PC-3 (cell line): ENCODE results near the gene SERPINB11. TPM values are rescaled to one million over a fixed set of nuclear protein-coding genes. Genes with fewer than 3 reads are reported as not detected.

ENCODE experiments used
- ATAC-seq: fragments of 200-7000 bp; cut with Tn5 transposase; 2 replicates; pipeline ENCODE4 v1.9.1; 2020; ENCODE audit warnings: mild to moderate bottlenecking, moderate library complexity
- BruUV-seq: library from RNA; stranded (reverse); fragments of 400-500 nt; replicated peaks from 2 replicates; lab custom pipeline; 2021; lab: Mats Ljungman, UMichigan
- CTCF ChIA-PET: fragments of 300-600 bp; sonication (Branson Sonifier 250); formaldehyde crosslinking; loops from one replicate; lab custom pipeline; 2022; ENCODE audit warnings: antibody characterized with exemption; lab: Charles Lee
- POLR2A ChIA-PET: fragments of 300-600 bp; sonication (Branson Sonifier 250); formaldehyde crosslinking; loops from one replicate; lab custom pipeline; 2022; ENCODE audit warnings: antibody characterized with exemption; ENCODE audit not compliant: unreplicated experiment; lab: Charles Lee
- DNase-seq: peaks from one replicate; pipeline ENCODE4 v3.0.0-alpha.2; 2015
- H2AFZ ChIP-seq: fragments of 300-600 bp; sonication (generic); 2 replicates; pipeline ENCODE4 v1.6.0; 2016; ENCODE audit warnings: antibody characterized with exemption, low read length
- H3F3A ChIP-seq: fragments of 300-600 bp; sonication (generic); one replicate; pipeline ENCODE4 v1.6.0; 2017; ENCODE audit warnings: antibody characterized with exemption, low read length, control low read depth, mild to moderate bottlenecking; ENCODE audit not compliant: unreplicated experiment
- H3K27ac ChIP-seq: fragments of 300-600 bp; sonication (generic); 2 replicates; pipeline ENCODE4 v1.5.1; 2016; ENCODE audit warnings: mild to moderate bottlenecking, low read length
- H3K27me3 ChIP-seq: fragments of 300-600 bp; sonication (generic); 2 replicates; pipeline ENCODE4 v1.6.1; 2016; ENCODE audit warnings: low read length, mixed read lengths
- H3K36me3 ChIP-seq: fragments of 300-600 bp; sonication (generic); 2 replicates; pipeline ENCODE4 v1.6.1; 2016; ENCODE audit warnings: low read depth, mixed run types, low read length, mixed read lengths
- H3K4me1 ChIP-seq: fragments of 300-600 bp; sonication (generic); 2 replicates; pipeline ENCODE4 v1.5.1; 2016; ENCODE audit warnings: low read length; ENCODE audit not compliant: insufficient read depth
- H3K4me2 ChIP-seq: fragments of 300-600 bp; sonication (generic); 2 replicates; pipeline ENCODE4 v1.6.0; 2016; ENCODE audit warnings: low read length
- H3K4me3 ChIP-seq: fragments of 300-600 bp; sonication (generic); 2 replicates; pipeline ENCODE4 v1.5.1; 2016; ENCODE audit warnings: mild to moderate bottlenecking, low read length, mixed read lengths
- H3K79me2 ChIP-seq: fragments of 300-600 bp; sonication (generic); 2 replicates; pipeline ENCODE4 v1.6.1; 2017; ENCODE audit warnings: low read length, mixed read lengths
- H3K9ac ChIP-seq: fragments of 300-600 bp; sonication (generic); 2 replicates; pipeline ENCODE4 v1.6.0; 2016; ENCODE audit warnings: mild to moderate bottlenecking, low read length
- H3K9me2 ChIP-seq: fragments of 300-600 bp; sonication (generic); replicated peaks from 2 replicates; pipeline ENCODE4 v1.6.1; 2016; ENCODE audit warnings: mixed run types, low read length, mixed read lengths
- H3K9me3 ChIP-seq: fragments of 300-600 bp; sonication (generic); 2 replicates; pipeline ENCODE4 v1.6.1; 2016; ENCODE audit warnings: low read length, mixed read lengths
- H4K20me1 ChIP-seq: fragments of 300-600 bp; sonication (generic); 2 replicates; pipeline ENCODE4 v1.6.1; 2016; ENCODE audit warnings: low read length, mixed read lengths
- EZH2 ChIP-seq: fragments of 300-600 bp; sonication (generic); IDR thresholded peaks from one replicate; pipeline ENCODE4 v1.6.1; 2017; ENCODE audit warnings: antibody characterized with exemption, mild to moderate bottlenecking, low read length; ENCODE audit not compliant: unreplicated experiment
- EZH2phosphoT487 ChIP-seq: fragments of 300-600 bp; sonication (generic); IDR thresholded peaks from 2 replicates; pipeline ENCODE4 v1.6.1; 2018; ENCODE audit warnings: mild to moderate bottlenecking, antibody characterized with exemption, low read length, borderline replicate concordance
- intact Hi-C: fragments of 100-400 bp; cut with micrococcal nuclease; formaldehyde crosslinking; loops from 2 replicates; pipeline ENCODE4 v1.9.0; 2023
- total RNA-seq: library from RNA; depleted of rRNA; stranded (reverse); fragments of >200 nt; gene quantifications from 2 replicates; pipeline ENCODE4 v1.2.3, GENCODE V29; 2014
- TF ChIP-seq, protein P1 (sequence below): fragments of 300-600 bp; sonication (generic); conservative IDR thresholded peaks from 2 replicates; pipeline ENCODE4 v1.5.1; 2017; ENCODE audit warnings: antibody characterized with exemption, low read depth, mild to moderate bottlenecking, low read length

Gene SERPINB11
- total RNA-seq, 1 experiment from 2014 or later: not detected

DNA sequence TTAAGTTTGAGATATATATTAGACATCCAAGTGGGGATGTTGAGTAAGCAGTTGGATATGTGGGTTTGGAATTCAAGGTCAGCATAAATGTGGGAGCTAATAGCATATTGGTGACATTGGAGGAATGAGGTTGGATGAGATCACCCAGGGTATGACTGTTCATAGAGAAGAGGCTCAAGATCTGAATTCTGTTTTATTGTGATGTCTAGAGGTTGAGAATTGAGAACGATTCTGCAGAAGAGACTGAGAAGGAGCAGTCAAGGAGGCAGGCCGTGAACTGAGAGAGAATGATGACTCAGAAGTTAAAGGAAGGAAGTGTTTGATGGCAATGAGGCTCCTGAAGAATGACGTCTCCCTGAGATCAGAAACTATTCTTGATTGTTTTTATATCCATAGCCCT lies 5.9 kb downstream of the SERPINB11 start:
- no peak overlapping the region for H3K4me3 ChIP-seq
- no peaks in the 10 kb centered on the region for H3K9me2 ChIP-seq
- POLR2A ChIA-PET: no interaction called here
- intact Hi-C loops: no loop called here
- H3K9ac ChIP-seq: no peak overlapping the region
- H3F3A ChIP-seq: no peaks in the 10 kb centered on the region
- DNase-seq (peak; percentile 29), ATAC-seq (peak; percentile 37; the same call in 1 of the 2 replicates)
- no peaks in the 10 kb centered on the region for H3K27me3 ChIP-seq
- H3K79me2 ChIP-seq: no peaks in the 10 kb centered on the region
- H3K36me3 ChIP-seq: 0 out of 2 replicates have a peak, but pooled peaks cover under 1% of the 10 kb centered on the region
- no TSS peak for BruUV-seq
- no peak overlapping the region for H2AFZ ChIP-seq
- peaks cover 6% of the 10 kb centered on the region; the same call in 1 of the 2 replicates for H3K9me3 ChIP-seq
- H3K4me1 ChIP-seq: 0 out of 2 replicates have a peak, but pooled peaks cover 4% of the 10 kb centered on the region
- CTCF ChIA-PET: no interaction called here
- no peak overlapping the region for H3K27ac ChIP-seq
- no peak overlapping the region for H3K4me2 ChIP-seq
- TF ChIP-seq EZH2phosphoT487: no peak
- no peak for TF ChIP-seq EZH2
- TF ChIP-seq, protein P1, sequence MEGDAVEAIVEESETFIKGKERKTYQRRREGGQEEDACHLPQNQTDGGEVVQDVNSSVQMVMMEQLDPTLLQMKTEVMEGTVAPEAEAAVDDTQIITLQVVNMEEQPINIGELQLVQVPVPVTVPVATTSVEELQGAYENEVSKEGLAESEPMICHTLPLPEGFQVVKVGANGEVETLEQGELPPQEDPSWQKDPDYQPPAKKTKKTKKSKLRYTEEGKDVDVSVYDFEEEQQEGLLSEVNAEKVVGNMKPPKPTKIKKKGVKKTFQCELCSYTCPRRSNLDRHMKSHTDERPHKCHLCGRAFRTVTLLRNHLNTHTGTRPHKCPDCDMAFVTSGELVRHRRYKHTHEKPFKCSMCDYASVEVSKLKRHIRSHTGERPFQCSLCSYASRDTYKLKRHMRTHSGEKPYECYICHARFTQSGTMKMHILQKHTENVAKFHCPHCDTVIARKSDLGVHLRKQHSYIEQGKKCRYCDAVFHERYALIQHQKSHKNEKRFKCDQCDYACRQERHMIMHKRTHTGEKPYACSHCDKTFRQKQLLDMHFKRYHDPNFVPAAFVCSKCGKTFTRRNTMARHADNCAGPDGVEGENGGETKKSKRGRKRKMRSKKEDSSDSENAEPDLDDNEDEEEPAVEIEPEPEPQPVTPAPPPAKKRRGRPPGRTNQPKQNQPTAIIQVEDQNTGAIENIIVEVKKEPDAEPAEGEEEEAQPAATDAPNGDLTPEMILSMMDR: no peak
- no peaks in the 10 kb centered on the region for H4K20me1 ChIP-seq

DNA sequence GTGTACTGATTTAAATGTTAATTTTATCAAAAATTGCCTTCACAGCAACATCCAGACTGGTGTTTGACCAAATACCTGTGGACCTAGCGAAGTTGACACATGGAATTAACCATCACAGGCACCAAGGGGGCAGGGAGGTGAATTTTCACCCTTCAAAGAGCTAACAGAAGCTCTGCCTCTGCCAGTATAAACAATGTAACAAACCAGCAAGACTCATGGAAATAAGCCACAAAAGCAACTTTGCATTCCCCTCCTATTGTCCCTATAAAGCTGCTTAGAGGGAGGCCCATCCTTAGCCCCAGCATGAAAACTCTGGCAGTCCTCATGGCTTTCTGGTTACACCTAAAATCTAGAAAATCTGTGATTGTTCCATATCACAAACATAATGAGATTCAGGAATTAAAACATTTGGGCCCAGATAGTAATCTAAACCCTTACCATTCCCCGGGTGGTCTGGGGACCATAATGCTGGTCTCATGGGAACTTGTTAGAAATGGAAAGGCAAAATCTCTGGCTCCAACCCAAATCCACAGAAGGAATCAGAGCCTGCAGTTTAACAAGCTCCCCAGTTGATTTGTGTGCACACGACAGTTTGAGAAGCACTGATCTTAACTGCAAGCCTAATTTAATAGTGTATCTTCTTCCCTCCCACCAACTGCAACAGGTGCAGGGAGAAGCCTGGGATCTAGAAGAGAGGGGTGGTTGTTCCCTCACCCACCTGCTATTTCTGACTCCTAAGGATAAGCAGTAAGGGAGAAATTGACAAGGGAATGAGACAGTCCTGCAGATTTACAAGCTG lies 23.1 kb downstream of the SERPINB11 start:
- no TSS peak for BruUV-seq
- Histone ChIP-seq H3K27me3 (no peaks in the 10 kb centered on the region), H3K9ac (no peak overlapping the region), H3F3A (no peaks in the 10 kb centered on the region), H3K36me3 (no peaks in the 10 kb centered on the region), H3K4me3 (no peak overlapping the region), H2AFZ (no peak overlapping the region), H3K4me1 (peaks cover 3% of the 10 kb centered on the region; the same call in 1 of the 2 replicates), H3K4me2 (no peak overlapping the region), H3K9me2 (no peaks in the 10 kb centered on the region), H3K9me3 (no peaks in the 10 kb centered on the region), H4K20me1 (no peaks in the 10 kb centered on the region), H3K79me2 (no peaks in the 10 kb centered on the region), H3K27ac (no peak overlapping the region)
- DNase-seq (no peak), ATAC-seq (no peak)
- ChIA-PET CTCF (no interaction called here), POLR2A (no interaction called here)
- no peak for TF ChIP-seq EZH2phosphoT487
- TF ChIP-seq EZH2: no peak
- TF ChIP-seq, protein P1: no peak
- intact Hi-C loops: no loop called here

DNA sequence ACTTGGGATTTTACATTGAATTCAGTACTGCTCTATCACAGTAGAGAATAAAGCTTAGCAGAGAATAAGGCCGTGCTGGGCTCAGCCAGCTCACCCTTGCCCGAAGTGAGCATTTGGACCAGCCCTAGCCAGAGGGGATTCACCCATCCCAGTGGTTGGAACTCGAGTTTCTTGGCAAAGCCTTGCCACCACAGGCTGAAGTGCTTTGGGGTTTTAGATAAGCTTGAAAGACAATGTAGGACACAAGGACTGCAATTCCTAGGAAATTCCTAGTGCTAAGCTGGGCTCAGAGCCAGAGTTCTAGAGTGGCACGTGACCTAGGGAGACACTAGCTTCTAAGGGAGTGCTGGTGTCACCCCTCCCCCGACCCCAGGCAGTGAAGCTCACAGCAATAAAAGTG lies 28.0 kb downstream of the SERPINB11 start:
- TF ChIP-seq EZH2 (no peak), EZH2phosphoT487 (no peak)
- TF ChIP-seq, protein P1: no peak
- Histone ChIP-seq H3K27me3 (no peaks in the 10 kb centered on the region), H3K36me3 (no peaks in the 10 kb centered on the region), H3K27ac (peak overlapping the region; percentile 64), H3K4me2 (no peak overlapping the region), H3K79me2 (no peaks in the 10 kb centered on the region), H3K4me3 (no peak overlapping the region), H3F3A (no peaks in the 10 kb centered on the region), H3K9me3 (no peaks in the 10 kb centered on the region), H4K20me1 (no peaks in the 10 kb centered on the region), H3K9me2 (no peaks in the 10 kb centered on the region), H2AFZ (no peak overlapping the region), H3K4me1 (peaks cover 10% of the 10 kb centered on the region; the same call in 1 of the 2 replicates), H3K9ac (no peak overlapping the region; the same call in 1 of the 2 replicates)
- ChIA-PET CTCF (no interaction called here), POLR2A (no interaction called here)
- DNase-seq (peak; percentile 74), ATAC-seq (peak; percentile 51)
- intact Hi-C loops: no loop called here
- no TSS peak for BruUV-seq
